Measurements from ENCODE around the gene DYNLT2. TPM values are rescaled to one million over a fixed set of nuclear protein-coding genes. Genes with fewer than 3 reads are reported as not detected.
"Not testable (repeated sequence)": the region's sequence is repeated elsewhere in the genome, so short reads cannot be mapped to it uniquely, and the experiment has no call there.

Gene DYNLT2
- total RNA-seq, 1 donor = 2.2 TPM

GRCh38 chr6:169774347-169774746 is 23.0 kb upstream of the DYNLT2 start:
- no peak overlapping the region for H2AFZ ChIP-seq (ENCODE audit: low read length)
- no peak overlapping the region for H3K4me2 ChIP-seq (ENCODE audit: insufficient read depth, low read length)
- peaks cover 17% of the 10 kb centered on the region for H3K36me3 ChIP-seq (ENCODE audit: insufficient read depth, low read length)
- no peak overlapping the region for H3K27ac ChIP-seq (ENCODE audit: low read depth, low read length)
- TF ChIP-seq CTCF (IDR thresholded peaks at IDR 0.05; ENCODE audit: extremely low read depth, low read depth, low read length) = no peak
- no peaks in the 10 kb centered on the region for H3K4me1 ChIP-seq (ENCODE audit: insufficient read depth, low read length)
- H4K20me1 ChIP-seq (ENCODE audit: insufficient read depth, low read length) = no peaks in the 10 kb centered on the region
- DNase-seq (ENCODE audit: insufficient read length, low spot score, missing footprints) = no peak
- no peaks in the 10 kb centered on the region for H3K9me3 ChIP-seq (ENCODE audit: low read depth, low read length)
- no peaks in the 10 kb centered on the region for H3K79me2 ChIP-seq (ENCODE audit: insufficient read depth, low read length)
- H3K27me3 ChIP-seq (ENCODE audit: insufficient read depth, low read length) = no peaks in the 10 kb centered on the region
- no peak overlapping the region for H3K4me3 ChIP-seq (ENCODE audit: insufficient read depth, low read length)

GRCh38 chr6:169766921-169767736 is 15.8 kb upstream of the DYNLT2 start:
- peaks cover 55% of the 10 kb centered on the region for H3K36me3 ChIP-seq (ENCODE audit: insufficient read depth, low read length)
- no peak overlapping the region for H3K4me2 ChIP-seq (ENCODE audit: insufficient read depth, low read length)
- no peak overlapping the region for H3K4me3 ChIP-seq (ENCODE audit: insufficient read depth, low read length)
- no peaks in the 10 kb centered on the region for H3K9me3 ChIP-seq (ENCODE audit: low read depth, low read length)
- H3K27me3 ChIP-seq (ENCODE audit: insufficient read depth, low read length) = no peaks in the 10 kb centered on the region
- H3K4me1 ChIP-seq (ENCODE audit: insufficient read depth, low read length) = no peaks in the 10 kb centered on the region
- H3K79me2 ChIP-seq (ENCODE audit: insufficient read depth, low read length) = no peaks in the 10 kb centered on the region
- no peak for TF ChIP-seq CTCF (IDR thresholded peaks at IDR 0.05; ENCODE audit: extremely low read depth, low read depth, low read length)
- no peaks in the 10 kb centered on the region for H4K20me1 ChIP-seq (ENCODE audit: insufficient read depth, low read length)
- DNase-seq (ENCODE audit: insufficient read length, low spot score, missing footprints) = no peak
- no peak overlapping the region for H3K27ac ChIP-seq (ENCODE audit: low read depth, low read length)
- H2AFZ ChIP-seq (ENCODE audit: low read length) = no peak overlapping the region

- no peak overlapping the region for H3K4me3 ChIP-seq (ENCODE audit: insufficient read depth, low read length)
- no peak overlapping the region for H3K4me2 ChIP-seq (ENCODE audit: insufficient read depth, low read length)
- TF ChIP-seq CTCF (IDR thresholded peaks at IDR 0.05; ENCODE audit: extremely low read depth, low read depth, low read length) = no peak
- DNase-seq (ENCODE audit: insufficient read length, low spot score, missing footprints) = no peak
- H2AFZ ChIP-seq (ENCODE audit: low read length) = no peak overlapping the region
- no peaks in the 10 kb centered on the region for H3K9me3 ChIP-seq (ENCODE audit: low read depth, low read length)
- no peaks in the 10 kb centered on the region for H3K79me2 ChIP-seq (ENCODE audit: insufficient read depth, low read length)
- no peaks in the 10 kb centered on the region for H3K4me1 ChIP-seq (ENCODE audit: insufficient read depth, low read length)
- H3K27me3 ChIP-seq (ENCODE audit: insufficient read depth, low read length) = no peaks in the 10 kb centered on the region
- peaks cover 60% of the 10 kb centered on the region for H3K36me3 ChIP-seq (ENCODE audit: insufficient read depth, low read length)
- H3K27ac ChIP-seq (ENCODE audit: low read depth, low read length) = no peak overlapping the region
- no peaks in the 10 kb centered on the region for H4K20me1 ChIP-seq (ENCODE audit: insufficient read depth, low read length)
Measured at GRCh38 chr6:169766232-169766631, 14.9 kb upstream of the DYNLT2 start.

GRCh38 chr6:169765789-169766188 is 14.4 kb upstream of the DYNLT2 start:
- not testable (repeated sequence) for DNase-seq (ENCODE audit: insufficient read length, low spot score, missing footprints); H2AFZ ChIP-seq (ENCODE audit: low read length); H3K79me2 ChIP-seq (ENCODE audit: insufficient read depth, low read length); H3K4me2 ChIP-seq (ENCODE audit: insufficient read depth, low read length); H3K27me3 ChIP-seq (ENCODE audit: insufficient read depth, low read length); H3K9me3 ChIP-seq (ENCODE audit: low read depth, low read length); H3K4me1 ChIP-seq (ENCODE audit: insufficient read depth, low read length); H3K27ac ChIP-seq (ENCODE audit: low read depth, low read length); H3K4me3 ChIP-seq (ENCODE audit: insufficient read depth, low read length); H4K20me1 ChIP-seq (ENCODE audit: insufficient read depth, low read length)
- peaks cover 65% of the 10 kb centered on the region for H3K36me3 ChIP-seq (ENCODE audit: insufficient read depth, low read length)
